Heart right ventricle (tissue), 16 donors: ENCODE data around the gene AMDHD2. TPM values are rescaled to one million over a fixed set of nuclear protein-coding genes. Genes with fewer than 3 reads are reported as not detected.

Experiments used
- ATAC-seq, 8 donors: fragments of 200-7000 bp; cut with Tn5 transposase; one replicate each; pipeline ENCODE4 v1.9.1; 2020; ENCODE audit warnings: mild to moderate bottlenecking in 8 of 8, moderate library complexity in 8 of 8, moderate number of reproducible peaks in 1 of 8
- DNase-seq, 2 donors: peaks; one replicate each; pipeline ENCODE4 v3.0.0-alpha.2; 2020
- H3K27ac ChIP-seq, 10 donors: fragments of 200-600 bp; sonication (generic) in 2 of 10; one replicate each; pipeline versions ENCODE4 v1.5.0 to v1.8.0; 2020 to 2022; ENCODE audit warnings: mild to moderate bottlenecking in 3 of 10
- H3K27me3 ChIP-seq, 7 donors: fragments of 200-600 bp; one replicate each; pipeline ENCODE4 v1.8.0; 2021 to 2022; ENCODE audit warnings: mild to moderate bottlenecking in 2 of 7
- H3K36me3 ChIP-seq, 9 donors: fragments of 200-600 bp; sonication (generic) in 1 of 9; one replicate each; pipeline versions ENCODE4 v1.5.0 to v1.8.0; 2020 to 2022; ENCODE audit warnings: mild to moderate bottlenecking in 2 of 9
- H3K4me1 ChIP-seq, 9 donors: fragments of 200-600 bp; sonication (generic) in 1 of 9; one replicate each; pipeline versions ENCODE4 v1.5.0 to v1.8.0; 2020 to 2022; ENCODE audit warnings: mild to moderate bottlenecking in 4 of 9
- H3K4me3 ChIP-seq, 10 donors: fragments of 200-600 bp; sonication (generic) in 2 of 10; one replicate each; pipeline versions ENCODE4 v1.5.0 to v1.8.0; 2020 to 2022; ENCODE audit warnings: mild to moderate bottlenecking in 7 of 10, moderate library complexity in 2 of 10
- H3K9me3 ChIP-seq, 11 donors: fragments of 200-600 bp in 10 of 11; sonication (generic) in 2 of 11; one replicate each; pipeline versions ENCODE4 v1.5.0 to v1.8.0; 2013 to 2022; ENCODE audit warnings: mild to moderate bottlenecking in 2 of 11, control low read depth in 1 of 11, moderate library complexity in 1 of 11
- CTCF ChIP-seq, 9 donors: fragments of 200-600 bp; sonication (generic) in 2 of 9; IDR thresholded peaks; one replicate each; pipeline versions ENCODE4 v1.5.0 to v1.8.0; 2021 to 2022; ENCODE audit warnings: antibody characterized with exemption in 9 of 9, mild to moderate bottlenecking in 5 of 9, moderate library complexity in 1 of 9
- WGBS, 2 donors: extraction: QIAGEN DNeasy Blood & Tissue Kit; methylation state at CpG; one replicate each; pipeline ENCODE4 v1.1.7; 2013; ENCODE audit warnings: inconsistent platforms in 1 of 2; 5-methylcytosine and 5-hydroxymethylcytosine counted together
- intact Hi-C, 10 donors: fragments of 100-400 bp; cut with DNase I; formaldehyde crosslinking; loops; one replicate each; pipeline versions ENCODE4 v1.11.1 to v1.14.2; 2022
- polyA plus RNA-seq, 2 donors: library from polyadenylated mRNA; stranded (reverse); fragments of 200-250 nt; gene quantifications; one replicate each; pipeline ENCODE4 v1.2.3, GENCODE V29; 2013
- total RNA-seq, 10 donors: library from RNA; stranded (reverse); fragmentation: NEBNext Ultra II Directional in 3 of 10; extraction: Animal tissue kit (Norgen Biotek cat#: 25700) in 3 of 10; gene quantifications; one replicate each; pipeline versions ENCODE4 v1.2.1 to v1.2.4, GENCODE V29; 2021 to 2023
- donor health status: Arrhythmogenic right ventricular cardiomyopathy.
- donor health status: ischemic (EF 13 %, LVEDD 7.1; RV severe dilation, severe dysfunction).
- donor health status: healthy with polysubstance abuse.
- donor health status: DM: no; HTN: yes; CAD: no.
- donor health status: DM: no; HTN: no; CAD: no.
- donor health status: ischemic (EF 25% LVEDD 6.9; RV normal size, moderate dysfunction).
- donor health status: ischemic (EF 25% LVEDD 5.7; RV mildly dilated, moderate dysfunction).
- donor health status: healthy.
- donor health status: DM: yes; HTN: yes; CAD: no.
- donor health status: Ischemic cardiomyopathy.
- donor health status: ischemic (EF 35%, LVEDD 5.7; RV mildly dilated, moderate dysfunction).
- donor health status: nonischemic (EF 11% LVEDD 7.7; RV severe dilation, severe dysfunction).
- donor health status: DM: yes; HTN: yes; CAD: no.
- donor health status: PGD.
- donor health status: ischemic (EF 29% LVEDD 5.4; RV normal size, mild dysfunction).
- donor health status: nonischemic (EF 23%, LVEDD 6.1; RV moderate dilation, normal function).

Gene AMDHD2
- total and polyA plus RNA-seq, 12 donors, result 7.1 to 20.8 (median 10.4) TPM

- no peak for TF ChIP-seq CTCF (IDR thresholded peaks at IDR 0.05)
- peaks cover 0 to 5% (median 0%) of the 10 kb centered on the region in 9 donors for H3K36me3 ChIP-seq
- no peak for DNase-seq
- H3K4me3 ChIP-seq, result no peak overlapping the region
- H3K27me3 ChIP-seq, result no peaks in the 10 kb centered on the region
- intact Hi-C loops, result no loop called here
- H3K4me1 ChIP-seq, result peaks cover 0 to 29% (median 16%) of the 10 kb centered on the region in 9 donors
- 92 to 93% methylated on average over 23 of the region's 23 CpGs for WGBS, 2 donors
- no peak overlapping the region for H3K27ac ChIP-seq
- no peaks in the 10 kb centered on the region for H3K9me3 ChIP-seq
- no peak for ATAC-seq
These were observed 29.7 kb upstream of the AMDHD2 start for GRCh38 chr16:2490190-2491105.

- ATAC-seq (no peak), DNase-seq (no peak)
- Histone ChIP-seq H3K4me1 (peaks cover 4 to 16% (median 7%) of the 10 kb centered on the region in 9 donors), H3K36me3 (peaks cover 0 to 18% (median 0%) of the 10 kb centered on the region in 9 donors), H3K27me3 (no peaks in the 10 kb centered on the region), H3K9me3 (no peaks in the 10 kb centered on the region), H3K4me3 (no peak overlapping the region), H3K27ac (no peak overlapping the region)
- TF ChIP-seq CTCF (IDR thresholded peaks at IDR 0.05), result no peak
- intact Hi-C loops, result no loop called here
- WGBS, 2 donors, result 95% methylated on average over 13 of the region's 13 CpGs
These were observed 27.9 kb upstream of the AMDHD2 start for GRCh38 chr16:2492292-2492691.

- 95 to 96% methylated on average over 6 of the region's 6 CpGs for WGBS, 2 donors
- Histone ChIP-seq H3K9me3 (no peaks in the 10 kb centered on the region), H3K4me1 (peaks cover 17 to 21% (median 20%) of the 10 kb centered on the region in 9 donors), H3K27ac (no peak overlapping the region), H3K36me3 (peaks cover 0 to 24% (median 0%) of the 10 kb centered on the region in 9 donors), H3K4me3 (no peak overlapping the region), H3K27me3 (no peaks in the 10 kb centered on the region)
- no peak for TF ChIP-seq CTCF (IDR thresholded peaks at IDR 0.05)
- DNase-seq (no peak), ATAC-seq (no peak)
- intact Hi-C loops, result no loop called here
These were observed 26.6 kb upstream of the AMDHD2 start for GRCh38 chr16:2493605-2494004.

- Histone ChIP-seq H3K36me3 (peaks cover 0 to 30% (median 0%) of the 10 kb centered on the region in 9 donors), H3K4me3 (no peak overlapping the region), H3K27ac (no peak overlapping the region), H3K9me3 (no peaks in the 10 kb centered on the region), H3K27me3 (no peaks in the 10 kb centered on the region), H3K4me1 (peaks cover 21 to 31% (median 28%) of the 10 kb centered on the region in 9 donors)
- intact Hi-C loops, result loop anchor here in 5 of 10 donors (5.0 kb wide), 2 partner anchors 67 to 152 kb away; partner anchors contain the start of genes CCNF (in 4 of the 5) and ABCA3 (in 2 of the 5)
- 70 to 84% methylated on average over 5 of the region's 5 CpGs for WGBS, 2 donors
- DNase-seq, result no peak
- no peak for ATAC-seq
- no peak for TF ChIP-seq CTCF (IDR thresholded peaks at IDR 0.05)
These were observed 25.6 kb upstream of the AMDHD2 start for GRCh38 chr16:2494616-2495015.
